CD8-positive, alpha-beta memory T cell (primary cell): ENCODE data around the gene APH1A. TPM values are rescaled to one million over a fixed set of nuclear protein-coding genes. Genes with fewer than 3 reads are reported as not detected.

Experiments used
- CTCF ChIA-PET: fragments of 350-600 bp; sonication (Branson Sonifier 250); formaldehyde crosslinking; loops from one replicate; lab custom pipeline; 2021; ENCODE audit warnings: antibody characterized with exemption; lab: Charles Lee
- POLR2A ChIA-PET: fragments of 350-600 bp; sonication (Branson Sonifier 250); formaldehyde crosslinking; loops from one replicate; lab custom pipeline; 2021; ENCODE audit warnings: antibody characterized with exemption; lab: Charles Lee
- DNase-seq, 5 donors: peaks; one replicate each; pipeline versions ENCODE4 v3.0.0 to v3.0.0-alpha.2; 2020 to 2022; ENCODE audit warnings: mixed read lengths in 1 of 5
- H3K27ac ChIP-seq: one replicate; pipeline ENCODE4 v1.7.0; 2013; ENCODE audit warnings: low read depth, mild to moderate bottlenecking, low read length, moderate library complexity
- H3K27me3 ChIP-seq: 2 replicates; pipeline ENCODE4 v1.7.0; 2013; ENCODE audit warnings: low read length, mild to moderate bottlenecking; ENCODE audit not compliant: insufficient read depth, poor library complexity, severe bottlenecking
- H3K36me3 ChIP-seq: 2 replicates; pipeline ENCODE4 v1.7.0; 2013; ENCODE audit warnings: mild to moderate bottlenecking, low read length, moderate library complexity; ENCODE audit not compliant: insufficient read depth
- H3K4me1 ChIP-seq: 2 replicates; pipeline ENCODE4 v1.7.0; 2013; ENCODE audit warnings: mild to moderate bottlenecking, low read length, moderate library complexity; ENCODE audit not compliant: insufficient read depth
- H3K4me3 ChIP-seq: 2 replicates; pipeline ENCODE4 v1.7.0; 2013; ENCODE audit warnings: mild to moderate bottlenecking, low read length
- H3K9me3 ChIP-seq: 2 replicates; pipeline ENCODE4 v1.7.0; 2013; ENCODE audit warnings: mild to moderate bottlenecking, low read length
- H3K27ac Mint-ChIP-seq, 8 donors: one replicate each; pipeline ENCODE4 v1.8.0; 2020 to 2021; ENCODE audit warnings: mixed read lengths in 8 of 8, mild to moderate bottlenecking in 6 of 8, inconsistent platforms in 3 of 8, moderate library complexity in 3 of 8
- H3K27me3 Mint-ChIP-seq, 2 donors: one replicate each; pipeline ENCODE4 v1.8.0; 2020 to 2021; ENCODE audit warnings: mixed read lengths in 2 of 2, mild to moderate bottlenecking in 1 of 2, moderate library complexity in 1 of 2
- H3K36me3 Mint-ChIP-seq, 3 donors: one replicate each; pipeline ENCODE4 v1.8.0; 2020 to 2021; ENCODE audit warnings: mixed read lengths in 3 of 3, inconsistent platforms in 1 of 3, mild to moderate bottlenecking in 1 of 3
- H3K4me1 Mint-ChIP-seq, 3 donors: one replicate each; pipeline ENCODE4 v1.8.0; 2020 to 2021; ENCODE audit warnings: mixed read lengths in 3 of 3, inconsistent platforms in 1 of 3, mild to moderate bottlenecking in 1 of 3
- H3K4me3 Mint-ChIP-seq, 7 donors: one replicate each; pipeline ENCODE4 v1.8.0; 2020 to 2021; ENCODE audit warnings: mixed read lengths in 7 of 7, mild to moderate bottlenecking in 6 of 7, moderate library complexity in 4 of 7, inconsistent platforms in 2 of 7
- H3K9me3 Mint-ChIP-seq, 5 donors: one replicate each; pipeline ENCODE4 v1.8.0; 2020 to 2022; ENCODE audit warnings: mixed read lengths in 5 of 5, mild to moderate bottlenecking in 3 of 5, moderate library complexity in 2 of 5, inconsistent platforms in 1 of 5
- polyA plus RNA-seq: library from polyadenylated mRNA; unstranded; fragments of 300-500 nt; fragmentation: Illumina TruSeq; gene quantifications from one replicate; pipeline ENCODE4 v1.2.3, GENCODE V29; 2021
- total RNA-seq, 2 experiments: library from RNA; stranded (reverse); gene quantifications; one replicate each; pipeline ENCODE4 v1.2.3, GENCODE V29; 2021

APH1A gene
- total and polyA plus RNA-seq, 3 experiments from 2014 or later, result 63.4 to 140 (median 139) TPM

- no peak for DNase-seq
- H3K9me3 Mint-ChIP-seq, result no peaks in the 10 kb centered on the region
- no peak overlapping the region for H3K4me3 ChIP-seq
- H3K27ac Mint-ChIP-seq, result peak overlapping the region in 7 of 8 donors; percentile 31 to 95 (median 64)
- no peaks in the 10 kb centered on the region for H3K27me3 ChIP-seq
- peaks cover 30 to 43% (median 35%) of the 10 kb centered on the region in 3 donors for H3K4me1 Mint-ChIP-seq
- H3K36me3 ChIP-seq, result no peaks in the 10 kb centered on the region
- H3K27ac ChIP-seq, result no peak overlapping the region
- peaks cover 8% of the 10 kb centered on the region for H3K4me1 ChIP-seq
- CTCF ChIA-PET, result interaction anchor here (1.2 to 1.4 kb wide), 2 partner anchors 13 to 16 kb away, joined by 3 to 5 read pairs; partner anchors contain the start of gene CIART
- H3K27me3 Mint-ChIP-seq, result peaks cover 0 to 1% of the 10 kb centered on the region in 2 donors
- H3K9me3 ChIP-seq, result no peaks in the 10 kb centered on the region
- POLR2A ChIA-PET, result interaction anchor here (0.7 kb wide), 1 partner anchor 27 kb away, joined by 4 read pairs; the partner anchor contains the start of gene APH1A
- peaks cover 0 to 54% (median 8%) of the 10 kb centered on the region in 3 donors for H3K36me3 Mint-ChIP-seq
- peak overlapping the region; percentile 0 to 71 (median 41) for H3K4me3 Mint-ChIP-seq
Measured at GRCh38 chr1:150295476-150295875, 26.7 kb upstream of the APH1A start.

- CTCF ChIA-PET, result no interaction called here
- peak within 1 kb of the TSS; percentile 79 for H3K4me3 ChIP-seq
Measured at GRCh38 chr1:150293433-150294253, 24.8 kb upstream of the APH1A start, which contains the start of gene MRPS21. MRPS21 (plus strand) TSS chr1:150293861; CDS start chr1:150294367, 506 bp downstream.

GRCh38 chr1:150288822-150289221 is 20.0 kb upstream of the APH1A start:
- Histone ChIP-seq H3K27me3 (no peaks in the 10 kb centered on the region), H3K9me3 (no peaks in the 10 kb centered on the region), H3K36me3 (no peaks in the 10 kb centered on the region), H3K4me3 (no peak overlapping the region), H3K4me1 (peaks cover 8% of the 10 kb centered on the region), H3K27ac (no peak overlapping the region)
- H3K36me3 Mint-ChIP-seq, result peaks cover 0 to 6% (median 0%) of the 10 kb centered on the region in 3 donors
- CTCF ChIA-PET, result interaction anchor here (1.3 kb wide), 1 partner anchor 15 kb away, joined by 3 read pairs; no protein-coding TSS in a partner anchor
- H3K4me3 Mint-ChIP-seq, result no peak overlapping the region
- POLR2A ChIA-PET, result no interaction called here
- no peak for DNase-seq
- no peaks in the 10 kb centered on the region for H3K27me3 Mint-ChIP-seq
- H3K9me3 Mint-ChIP-seq, result no peaks in the 10 kb centered on the region
- peak overlapping the region in 2 of 8 donors; percentile 3 to 44 for H3K27ac Mint-ChIP-seq
- H3K4me1 Mint-ChIP-seq, result peaks cover 10 to 11% (median 11%) of the 10 kb centered on the region in 3 donors

More at GRCh38 chr1:150293433-150294253, 24.8 kb upstream of the APH1A start, which contains the start of gene MRPS21:
- peak; percentile 72 to 92 (median 86) for DNase-seq
- Histone ChIP-seq H3K27me3 (no peaks in the 10 kb centered on the region), H3K4me1 (peaks cover 8% of the 10 kb centered on the region), H3K9me3 (no peaks in the 10 kb centered on the region), H3K36me3 (no peaks in the 10 kb centered on the region), H3K27ac (peak within 1 kb of the TSS; percentile 95)
- Mint-ChIP-seq H3K4me3 (peak within 1 kb of the TSS; percentile 94 to 97 (median 95)), H3K4me1 (peaks cover 28 to 43% (median 35%) of the 10 kb centered on the region in 3 donors), H3K27ac (peak within 1 kb of the TSS; percentile 95 to 99 (median 98)), H3K27me3 (peaks cover 0 to 1% of the 10 kb centered on the region in 2 donors), H3K36me3 (peaks cover 0 to 40% (median 8%) of the 10 kb centered on the region in 3 donors), H3K9me3 (no peaks in the 10 kb centered on the region)
- POLR2A ChIA-PET, result no interaction called here

GRCh38 chr1:150288382-150288781 is 19.6 kb upstream of the APH1A start:
- Histone ChIP-seq H3K27me3 (no peaks in the 10 kb centered on the region), H3K4me1 (peaks cover 7% of the 10 kb centered on the region), H3K27ac (no peak overlapping the region), H3K9me3 (no peaks in the 10 kb centered on the region), H3K4me3 (no peak overlapping the region), H3K36me3 (no peaks in the 10 kb centered on the region)
- DNase-seq, result no peak
- no peaks in the 10 kb centered on the region for H3K27me3 Mint-ChIP-seq
- peak overlapping the region in 1 of 8 donors; percentile 3 for H3K27ac Mint-ChIP-seq
- ChIA-PET CTCF (interaction anchor here (1.3 kb wide), 1 partner anchor 15 kb away, joined by 3 read pairs; no protein-coding TSS in a partner anchor), POLR2A (no interaction called here)
- H3K9me3 Mint-ChIP-seq, result no peaks in the 10 kb centered on the region
- peaks cover 0 to 1% (median 0%) of the 10 kb centered on the region in 3 donors for H3K36me3 Mint-ChIP-seq
- peaks cover 6 to 8% (median 7%) of the 10 kb centered on the region in 3 donors for H3K4me1 Mint-ChIP-seq
- no peak overlapping the region for H3K4me3 Mint-ChIP-seq

GRCh38 chr1:150283260-150283659 is 14.4 kb upstream of the APH1A start:
- Mint-ChIP-seq H3K4me1 (peaks cover 25 to 31% (median 27%) of the 10 kb centered on the region in 3 donors), H3K4me3 (peak overlapping the region in 2 of 7 donors; percentile 7 to 94)
- H3K27ac ChIP-seq, result no peak overlapping the region

GRCh38 chr1:150282558-150282958 is 13.7 kb upstream of the APH1A start:
- ChIA-PET CTCF (interaction anchor here (0.9 to 1.4 kb wide), 2 partner anchors 13 to 26 kb away, joined by 3 read pairs; no protein-coding TSS in a partner anchor), POLR2A (interaction anchor here (1.0 kb wide), 2 partner anchors 13 to 81 kb away, joined by 3 to 5 read pairs; partner anchors contain the start of genes APH1A and RPRD2)
- H3K27me3 ChIP-seq, result no peaks in the 10 kb centered on the region
- no peaks in the 10 kb centered on the region for H3K27me3 Mint-ChIP-seq
- H3K27ac Mint-ChIP-seq, result peak overlapping the region in 7 of 8 donors; percentile 27 to 97 (median 87)
- peaks cover 27% of the 10 kb centered on the region for H3K4me1 ChIP-seq
- peaks cover 25 to 31% (median 27%) of the 10 kb centered on the region in 3 donors for H3K4me1 Mint-ChIP-seq
- no peaks in the 10 kb centered on the region for H3K36me3 ChIP-seq
- no peaks in the 10 kb centered on the region for H3K9me3 ChIP-seq
- no peaks in the 10 kb centered on the region for H3K9me3 Mint-ChIP-seq
- DNase-seq, result no peak
- peak overlapping the region; percentile 67 for H3K4me3 ChIP-seq
- peak overlapping the region; percentile 79 to 94 (median 87) for H3K4me3 Mint-ChIP-seq
- H3K36me3 Mint-ChIP-seq, result no peaks in the 10 kb centered on the region
- H3K27ac ChIP-seq, result no peak overlapping the region

More at GRCh38 chr1:150283260-150283659, 14.4 kb upstream of the APH1A start:
- Histone ChIP-seq H3K4me1 (peaks cover 27% of the 10 kb centered on the region), H3K27me3 (no peaks in the 10 kb centered on the region), H3K36me3 (no peaks in the 10 kb centered on the region), H3K4me3 (no peak overlapping the region), H3K9me3 (no peaks in the 10 kb centered on the region)
- H3K27ac Mint-ChIP-seq, result peak overlapping the region in 2 of 8 donors; percentile 53 to 64
- no peaks in the 10 kb centered on the region for H3K36me3 Mint-ChIP-seq
- ChIA-PET CTCF (interaction anchor here (0.9 to 1.4 kb wide), 2 partner anchors 13 to 27 kb away, joined by 3 read pairs; no protein-coding TSS in a partner anchor), POLR2A (interaction anchor here (1.0 kb wide), 2 partner anchors 14 to 81 kb away, joined by 3 to 5 read pairs; partner anchors contain the start of genes APH1A and RPRD2)
- H3K27me3 Mint-ChIP-seq, result no peaks in the 10 kb centered on the region
- no peak for DNase-seq
- no peaks in the 10 kb centered on the region for H3K9me3 Mint-ChIP-seq

- peak within 1 kb of the TSS; percentile 79 to 94 (median 87) for H3K4me3 Mint-ChIP-seq
- peak within 1 kb of the TSS; percentile 22 for H3K27ac ChIP-seq
- peaks cover 27% of the 10 kb centered on the region for H3K4me1 ChIP-seq
- ChIA-PET CTCF (interaction anchor here (0.9 to 1.4 kb wide), 8 partner anchors 11 to 83 kb away, joined by 3 to 11 read pairs (median 4); partner anchors contain the start of genes APH1A, CA14 and RPRD2), POLR2A (interaction anchor here (1.0 to 1.3 kb wide), 4 partner anchors 13 to 82 kb away, joined by 3 to 12 read pairs (median 5); partner anchors contain the start of genes APH1A and RPRD2)
- H3K27ac Mint-ChIP-seq, result peak within 1 kb of the TSS; percentile 71 to 98 (median 94)
- H3K36me3 Mint-ChIP-seq, result peaks cover 0 to under 1% (median 0%) of the 10 kb centered on the region in 3 donors
- no peaks in the 10 kb centered on the region for H3K27me3 ChIP-seq
- DNase-seq, result peak; percentile 48 to 90 (median 78)
- H3K9me3 ChIP-seq, result no peaks in the 10 kb centered on the region
- H3K36me3 ChIP-seq, result no peaks in the 10 kb centered on the region
- H3K4me1 Mint-ChIP-seq, result peaks cover 25 to 31% (median 27%) of the 10 kb centered on the region in 3 donors
- H3K9me3 Mint-ChIP-seq, result no peaks in the 10 kb centered on the region
- H3K27me3 Mint-ChIP-seq, result no peaks in the 10 kb centered on the region
- peak within 1 kb of the TSS; percentile 67 for H3K4me3 ChIP-seq
Measured at GRCh38 chr1:150281758-150282557, 13.1 kb upstream of the APH1A start, which contains the start of gene CIART. CIART (plus strand) TSS chr1:150282554; CDS start chr1:150283268, 714 bp downstream.
